ENCODE data around the gene JADE3. TPM values are rescaled to one million over a fixed set of nuclear protein-coding genes. Genes with fewer than 3 reads are reported as not detected.

JADE3 gene
- total RNA-seq, 1 donor from 2014 or later: 45.3 TPM

DNA sequence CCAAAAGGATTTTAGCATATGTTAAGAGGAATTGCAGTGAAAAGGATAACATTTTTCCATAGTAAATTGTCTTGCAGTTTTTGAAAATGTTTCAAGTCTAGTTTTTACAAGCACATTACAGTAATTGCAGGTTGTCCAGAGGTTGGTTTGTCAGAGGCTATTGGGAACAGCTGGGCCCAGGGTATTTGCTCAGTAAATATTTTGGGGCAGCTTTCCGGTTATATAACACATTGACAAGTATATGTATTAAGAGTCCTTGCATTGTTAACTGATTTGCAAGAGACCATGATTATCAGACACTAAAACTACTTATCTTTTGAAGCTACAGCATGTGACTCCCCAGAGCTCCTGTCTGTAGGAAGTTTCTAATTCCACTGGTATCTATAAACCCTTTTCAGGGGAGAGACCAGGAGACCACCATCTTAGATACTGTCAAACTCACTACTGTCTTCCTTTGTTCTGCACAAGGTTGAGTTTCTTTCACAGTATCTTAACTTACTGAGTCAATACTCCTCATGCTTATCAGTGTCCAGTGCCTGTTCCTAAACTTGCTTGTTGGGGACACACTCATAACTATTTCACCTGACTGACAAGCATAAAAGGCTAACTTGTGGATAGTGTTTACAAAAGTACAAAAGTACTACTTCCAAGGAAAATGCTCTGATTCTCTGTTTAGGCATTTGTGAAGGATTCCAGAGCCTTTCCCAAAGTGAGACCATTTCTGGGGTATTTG, 147.1 kb downstream of the JADE3 start:
- DNase-seq: no peak
- ChIA-PET POLR2A (no interaction called here), CTCF (no interaction called here)
- intact Hi-C loops (cut with micrococcal nuclease): no loop called here
- Mint-ChIP-seq H3K9me3 (no peaks in the 10 kb centered on the region), H3K4me1 (no peaks in the 10 kb centered on the region), H3K4me3 (no peak overlapping the region), H3K27ac (no peak overlapping the region), H3K36me3 (ENCODE audit: low read depth) (peaks cover 56% of the 10 kb centered on the region), H3K27me3 (no peaks in the 10 kb centered on the region)
- TF ChIP-seq, protein P1, sequence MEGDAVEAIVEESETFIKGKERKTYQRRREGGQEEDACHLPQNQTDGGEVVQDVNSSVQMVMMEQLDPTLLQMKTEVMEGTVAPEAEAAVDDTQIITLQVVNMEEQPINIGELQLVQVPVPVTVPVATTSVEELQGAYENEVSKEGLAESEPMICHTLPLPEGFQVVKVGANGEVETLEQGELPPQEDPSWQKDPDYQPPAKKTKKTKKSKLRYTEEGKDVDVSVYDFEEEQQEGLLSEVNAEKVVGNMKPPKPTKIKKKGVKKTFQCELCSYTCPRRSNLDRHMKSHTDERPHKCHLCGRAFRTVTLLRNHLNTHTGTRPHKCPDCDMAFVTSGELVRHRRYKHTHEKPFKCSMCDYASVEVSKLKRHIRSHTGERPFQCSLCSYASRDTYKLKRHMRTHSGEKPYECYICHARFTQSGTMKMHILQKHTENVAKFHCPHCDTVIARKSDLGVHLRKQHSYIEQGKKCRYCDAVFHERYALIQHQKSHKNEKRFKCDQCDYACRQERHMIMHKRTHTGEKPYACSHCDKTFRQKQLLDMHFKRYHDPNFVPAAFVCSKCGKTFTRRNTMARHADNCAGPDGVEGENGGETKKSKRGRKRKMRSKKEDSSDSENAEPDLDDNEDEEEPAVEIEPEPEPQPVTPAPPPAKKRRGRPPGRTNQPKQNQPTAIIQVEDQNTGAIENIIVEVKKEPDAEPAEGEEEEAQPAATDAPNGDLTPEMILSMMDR (IDR thresholded peaks at IDR 0.05): no peak
- ATAC-seq (ENCODE audit: low read depth): no peak

DNA sequence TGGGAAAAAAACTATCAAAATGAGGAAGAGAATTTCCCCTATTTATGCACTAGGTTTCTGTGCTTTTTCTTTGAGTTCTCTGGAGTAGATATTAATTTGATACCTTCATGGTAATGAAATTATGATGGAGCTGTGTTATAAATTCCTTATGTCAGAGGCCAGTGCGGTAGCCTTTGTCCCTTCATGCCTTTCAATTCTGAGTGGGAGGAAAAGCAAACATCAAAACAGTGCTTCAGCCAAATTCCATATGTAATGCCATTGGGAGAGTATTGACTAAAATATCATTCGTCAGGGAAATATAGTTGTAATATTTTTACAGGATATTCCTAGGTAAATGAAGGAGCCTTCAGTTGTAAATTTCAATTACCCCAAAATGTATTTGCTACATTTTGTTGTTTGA, 148.5 kb downstream of the JADE3 start:
- DNase-seq: no peak
- Mint-ChIP-seq H3K4me3 (no peak overlapping the region), H3K36me3 (ENCODE audit: low read depth) (peaks cover 49% of the 10 kb centered on the region), H3K4me1 (no peaks in the 10 kb centered on the region), H3K27ac (no peak overlapping the region), H3K9me3 (no peaks in the 10 kb centered on the region), H3K27me3 (no peaks in the 10 kb centered on the region)
- CTCF ChIA-PET: no interaction called here
- TF ChIP-seq, protein P1 (IDR thresholded peaks at IDR 0.05): no peak
- POLR2A ChIA-PET: no interaction called here
- intact Hi-C loops (cut with micrococcal nuclease): no loop called here
- ATAC-seq (ENCODE audit: low read depth): no peak

GRCh38 chrX:47061238-47061919, 149.2 kb downstream of the JADE3 start:
- ATAC-seq (ENCODE audit: low read depth): no peak
- no peak overlapping the region for H3K4me3 Mint-ChIP-seq
- H3K36me3 Mint-ChIP-seq (ENCODE audit: low read depth): peaks cover 42% of the 10 kb centered on the region
- H3K27ac Mint-ChIP-seq: no peak overlapping the region
- H3K9me3 Mint-ChIP-seq: no peaks in the 10 kb centered on the region
- CTCF ChIA-PET: interaction anchor here (0.9 kb wide), 1 partner anchor 84 kb away, joined by 3 read pairs; no protein-coding TSS in a partner anchor
- H3K27me3 Mint-ChIP-seq: no peaks in the 10 kb centered on the region
- intact Hi-C loops (cut with micrococcal nuclease): no loop called here
- TF ChIP-seq, protein P1 (IDR thresholded peaks at IDR 0.05): no peak
- no peak for DNase-seq
- no peaks in the 10 kb centered on the region for H3K4me1 Mint-ChIP-seq
- POLR2A ChIA-PET: no interaction called here

GRCh38 chrX:47063179-47063578, 151.0 kb downstream of the JADE3 start:
- CTCF ChIA-PET: no interaction called here
- DNase-seq: no peak
- Mint-ChIP-seq H3K27me3 (no peaks in the 10 kb centered on the region), H3K4me3 (no peak overlapping the region), H3K36me3 (ENCODE audit: low read depth) (peaks cover 26% of the 10 kb centered on the region), H3K4me1 (no peaks in the 10 kb centered on the region), H3K27ac (no peak overlapping the region), H3K9me3 (no peaks in the 10 kb centered on the region)
- ATAC-seq (ENCODE audit: low read depth): no peak
- TF ChIP-seq, protein P1 (IDR thresholded peaks at IDR 0.05): no peak
- POLR2A ChIA-PET: no interaction called here
- intact Hi-C loops (cut with micrococcal nuclease): no loop called here

DNA sequence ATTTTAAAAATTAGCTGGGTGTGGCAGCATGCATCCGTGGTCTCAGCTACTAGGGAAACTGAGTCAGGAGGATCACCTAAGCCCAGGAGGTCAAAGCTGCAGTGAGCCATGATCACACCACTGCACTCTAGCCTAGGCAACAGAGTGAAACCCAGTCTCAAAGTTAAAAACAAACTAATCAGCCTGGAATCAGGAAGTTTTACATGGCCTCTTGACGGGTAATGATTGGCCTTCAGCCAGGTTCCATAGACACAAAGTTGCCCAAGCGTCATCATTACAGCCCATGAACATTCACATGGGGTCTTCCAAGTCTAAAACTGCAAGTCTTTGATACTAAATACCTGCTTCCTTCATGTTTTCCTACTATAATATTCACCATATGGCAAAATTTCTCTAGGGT, 156.0 kb downstream of the JADE3 start:
- H3K4me3 Mint-ChIP-seq: no peak overlapping the region
- ATAC-seq (ENCODE audit: low read depth): no peak
- H3K4me1 Mint-ChIP-seq: no peaks in the 10 kb centered on the region
- no peak for DNase-seq
- H3K27me3 Mint-ChIP-seq: no peaks in the 10 kb centered on the region
- ChIA-PET POLR2A (interaction anchor here (0.6 kb wide), 1 partner anchor 11 kb away, joined by 8 read pairs; no protein-coding TSS in a partner anchor), CTCF (no interaction called here)
- intact Hi-C loops (cut with micrococcal nuclease): no loop called here
- no peak overlapping the region for H3K27ac Mint-ChIP-seq
- TF ChIP-seq, protein P1 (IDR thresholded peaks at IDR 0.05): no peak
- H3K36me3 Mint-ChIP-seq (ENCODE audit: low read depth): peaks cover 1% of the 10 kb centered on the region
- no peaks in the 10 kb centered on the region for H3K9me3 Mint-ChIP-seq
